GM19463 (cell line): ENCODE measurements around the gene SFN.
"Not testable (repeated sequence)": the region's sequence is repeated elsewhere in the genome, so short reads cannot be mapped to it uniquely, and the experiment has no call there.

Source experiments
- ATAC-seq: cut with Tn5 transposase; IDR thresholded peaks from one replicate; pipeline ENCODE4 v1.9.1; 2021; ENCODE audit warnings: mild to moderate bottlenecking, moderate library complexity; ENCODE audit not compliant: unreplicated experiment

Gene SFN

GRCh38 chr1:26838474-26839338 lies 24.2 kb upstream of the SFN start:
- peak; percentile 98 for ATAC-seq

GRCh38 chr1:26839339-26839722 lies 23.6 kb upstream of the SFN start:
- no peak for ATAC-seq

- no peak for ATAC-seq
Measured at GRCh38 chr1:26839779-26840178, 23.2 kb upstream of the SFN start.

GRCh38 chr1:26844424-26845196 lies 18.3 kb upstream of the SFN start:
- ATAC-seq, result no peak

- ATAC-seq, result not testable (repeated sequence)
Measured at GRCh38 chr1:26847826-26848225, 15.1 kb upstream of the SFN start.

GRCh38 chr1:26848499-26848898 lies 14.4 kb upstream of the SFN start:
- no peak for ATAC-seq

GRCh38 chr1:26848941-26849774 lies 13.8 kb upstream of the SFN start:
- ATAC-seq, result no peak

- ATAC-seq, result no peak
Measured at GRCh38 chr1:26851106-26851684, 11.8 kb upstream of the SFN start.

- no peak for ATAC-seq
Measured at GRCh38 chr1:26852701-26853100, 10.2 kb upstream of the SFN start.

GRCh38 chr1:26853156-26853555 lies 9.8 kb upstream of the SFN start:
- ATAC-seq, result no peak

GRCh38 chr1:26853600-26853999 lies 9.3 kb upstream of the SFN start:
- ATAC-seq, result no peak

GRCh38 chr1:26854906-26855305 lies 8.0 kb upstream of the SFN start:
- no peak for ATAC-seq

- ATAC-seq, result no peak
Measured at GRCh38 chr1:26855636-26856035, 7.3 kb upstream of the SFN start.

GRCh38 chr1:26856181-26856580 lies 6.8 kb upstream of the SFN start:
- no peak for ATAC-seq

- no peak for ATAC-seq
Measured at GRCh38 chr1:26856604-26857469, 6.1 kb upstream of the SFN start.

GRCh38 chr1:26857473-26858060 lies 5.4 kb upstream of the SFN start:
- no peak for ATAC-seq

- ATAC-seq, result no peak
Measured at GRCh38 chr1:26858160-26858559, 4.8 kb upstream of the SFN start.

GRCh38 chr1:26858891-26859640 lies 3.9 kb upstream of the SFN start:
- no peak for ATAC-seq

- ATAC-seq, result no peak
Measured at GRCh38 chr1:26861286-26861701, 1.7 kb upstream of the SFN start.
